ENCODE measurements around the gene ICAM1.
"Not testable (repeated sequence)": the region's sequence is repeated elsewhere in the genome, so short reads cannot be mapped to it uniquely, and the experiment has no call there.

The ICAM1 gene

GRCh38 chr19:10270616-10271394, at the start of gene ICAM1:
TSS of gene ICAM1 (plus strand) at chr19:10271120. CDS start at chr19:10271160, 40 bp downstream.
- peak; percentile 4 for DNase-seq

GRCh38 chr19:10222201-10222890, 48.6 kb upstream of the ICAM1 start:
- no peak for DNase-seq

- no peak for DNase-seq
Observed at GRCh38 chr19:10223488-10224213, 47.3 kb upstream of the ICAM1 start.

GRCh38 chr19:10224337-10224736, 46.6 kb upstream of the ICAM1 start:
- DNase-seq, result no peak

GRCh38 chr19:10226021-10226375, 44.9 kb upstream of the ICAM1 start:
- DNase-seq, result no peak

GRCh38 chr19:10226376-10227025, 44.4 kb upstream of the ICAM1 start:
- no peak for DNase-seq

- DNase-seq, result no peak
Observed at GRCh38 chr19:10227026-10227971, 43.6 kb upstream of the ICAM1 start.

- DNase-seq, result no peak
Observed at GRCh38 chr19:10228393-10228792, 42.5 kb upstream of the ICAM1 start.

GRCh38 chr19:10228920-10229319, 42.0 kb upstream of the ICAM1 start:
- DNase-seq, result peak; percentile 4

- DNase-seq, result no peak
Observed at GRCh38 chr19:10230173-10230860, 40.6 kb upstream of the ICAM1 start.

- peak; percentile 69 for DNase-seq
Observed at GRCh38 chr19:10230861-10231611, 39.9 kb upstream of the ICAM1 start, which contains the start of gene S1PR2. TSS of gene S1PR2 (minus strand) at chr19:10231331. CDS start at chr19:10224905, 6,426 bp downstream.

GRCh38 chr19:10231612-10232228, 39.2 kb upstream of the ICAM1 start:
- DNase-seq, result no peak

- no peak for DNase-seq
Observed at GRCh38 chr19:10233946-10234345, 37.0 kb upstream of the ICAM1 start.

- no peak for DNase-seq
Observed at GRCh38 chr19:10235003-10235402, 35.9 kb upstream of the ICAM1 start.

GRCh38 chr19:10235409-10235808, 35.5 kb upstream of the ICAM1 start:
- not testable (repeated sequence) for DNase-seq

GRCh38 chr19:10237702-10238101, 33.2 kb upstream of the ICAM1 start:
- DNase-seq, result no peak

- DNase-seq, result peak; percentile 34
Observed at GRCh38 chr19:10238172-10238783, 32.6 kb upstream of the ICAM1 start.

- not testable (repeated sequence) for DNase-seq
Observed at GRCh38 chr19:10241826-10242449, 29.0 kb upstream of the ICAM1 start.

- DNase-seq, result no peak
Observed at GRCh38 chr19:10243606-10244005, 27.3 kb upstream of the ICAM1 start.
